A673 (cell line): ENCODE data around the gene TRPM2. TPM values are rescaled to one million over a fixed set of nuclear protein-coding genes. Genes with fewer than 3 reads are reported as not detected.

Experiments used
- BruUV-seq: library from RNA; stranded (reverse); fragments of 400-500 nt; replicated peaks from 2 replicates; lab custom pipeline; 2021; lab: Mats Ljungman, UMichigan
- CTCF ChIA-PET: fragments of 300-600 bp; sonication (Branson Sonifier 250); formaldehyde crosslinking; loops from one replicate; lab custom pipeline; 2022; ENCODE audit warnings: antibody characterized with exemption; lab: Charles Lee
- POLR2A ChIA-PET: fragments of 300-600 bp; sonication (Branson Sonifier 250); formaldehyde crosslinking; loops from one replicate; lab custom pipeline; 2022; ENCODE audit warnings: antibody characterized with exemption; ENCODE audit not compliant: low non-redundant PET; lab: Charles Lee
- DNase-seq: peaks from one replicate; pipeline ENCODE4 v3.0.0-alpha.2; 2015; ENCODE audit warnings: low spot score
- H3K27ac ChIP-seq: fragments of 200-600 bp; sonication (generic); 2 replicates; pipeline ENCODE4 v1.5.1; 2016; ENCODE audit warnings: mixed run types, low read depth, mild to moderate bottlenecking, mixed read lengths, antibody characterized with exemption, low read length; ENCODE audit not compliant: poor library complexity, severe bottlenecking
- H3K27me3 ChIP-seq: fragments of 200-600 bp; sonication (generic); replicated peaks from 2 replicates; pipeline ENCODE4 v1.6.1; 2017; ENCODE audit warnings: mixed run types, low read depth, mild to moderate bottlenecking, mixed read lengths, antibody characterized with exemption, low read length; ENCODE audit not compliant: insufficient read depth, poor library complexity
- H3K36me3 ChIP-seq: fragments of 200-600 bp; sonication (generic); 2 replicates; pipeline ENCODE4 v1.6.1; 2016; ENCODE audit warnings: mixed run types, mild to moderate bottlenecking, mixed read lengths, antibody characterized with exemption, low read length; ENCODE audit not compliant: insufficient read depth, poor library complexity, severe bottlenecking
- H3K4me1 ChIP-seq: fragments of 200-600 bp; sonication (generic); 2 replicates; pipeline ENCODE4 v1.6.1; 2017; ENCODE audit warnings: mixed run types, mild to moderate bottlenecking, mixed read lengths, antibody characterized with exemption, low read length; ENCODE audit not compliant: insufficient read depth, poor library complexity, severe bottlenecking
- H3K4me3 ChIP-seq: fragments of 200-600 bp; sonication (generic); 2 replicates; pipeline ENCODE4 v1.5.1; 2016; ENCODE audit warnings: low read depth, mixed run types, mild to moderate bottlenecking, mixed read lengths, low read length; ENCODE audit not compliant: poor library complexity, severe bottlenecking
- H3K9me3 ChIP-seq: fragments of 200-600 bp; sonication (generic); 2 replicates; pipeline ENCODE4 v1.6.1; 2016; ENCODE audit warnings: mixed run types, low read depth, mild to moderate bottlenecking, mixed read lengths, antibody characterized with exemption, low read length; ENCODE audit not compliant: poor library complexity, severe bottlenecking
- EZH2 ChIP-seq: fragments of 200-600 bp; sonication (generic); IDR thresholded peaks from 2 replicates; pipeline ENCODE4 v1.6.1; 2017; ENCODE audit warnings: borderline replicate concordance, low read depth, mild to moderate bottlenecking, mixed read lengths, antibody characterized with exemption, low read length; ENCODE audit not compliant: poor library complexity, severe bottlenecking
- intact Hi-C: fragments of 100-400 bp; cut with micrococcal nuclease; formaldehyde crosslinking; loops from one replicate; pipeline ENCODE4 v1.10.0; 2022; ENCODE audit not compliant: unreplicated experiment
- total RNA-seq: library from RNA; stranded (reverse); gene quantifications from 2 replicates; pipeline ENCODE4 v1.2.3, GENCODE V29; 2021
- TF ChIP-seq, protein P1 (sequence below): fragments of 300-800, 200-600 bp; sonication (generic); conservative IDR thresholded peaks from 2 replicates; pipeline ENCODE4 v1.5.1; 2017; ENCODE audit warnings: low read depth, mild to moderate bottlenecking, antibody characterized with exemption, low read length, moderate library complexity, mixed read lengths

TRPM2 gene
- total RNA-seq, 1 experiment from 2014 or later, result 0.21 TPM

DNA sequence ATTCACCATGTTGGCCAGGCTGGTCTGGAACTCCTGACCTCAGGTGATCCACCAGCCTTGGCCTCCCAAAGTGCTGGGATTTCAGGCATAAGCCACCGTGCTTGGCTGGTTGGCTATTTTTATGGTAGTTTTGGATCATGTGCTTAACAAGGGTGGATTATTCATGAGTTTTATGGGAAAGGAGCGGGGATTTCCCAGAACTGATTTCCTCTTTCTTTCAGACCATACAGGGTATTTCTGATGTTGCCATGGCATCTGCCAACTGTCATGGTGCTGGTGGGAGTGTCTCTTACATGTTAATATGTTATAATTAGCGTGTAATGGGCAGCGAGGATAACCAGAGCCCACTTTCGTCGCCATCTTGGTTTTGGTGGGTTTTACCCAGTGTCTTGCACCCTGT, 3.2 kb downstream of the TRPM2 start:
- Histone ChIP-seq H3K4me3 (no peak overlapping the region), H3K36me3 (no peaks in the 10 kb centered on the region), H3K27ac (no peak overlapping the region), H3K4me1 (peaks cover 8% of the 10 kb centered on the region), H3K27me3 (peaks cover 4% of the 10 kb centered on the region), H3K9me3 (no peaks in the 10 kb centered on the region)
- TF ChIP-seq EZH2, result no peak
- TF ChIP-seq, protein P1, sequence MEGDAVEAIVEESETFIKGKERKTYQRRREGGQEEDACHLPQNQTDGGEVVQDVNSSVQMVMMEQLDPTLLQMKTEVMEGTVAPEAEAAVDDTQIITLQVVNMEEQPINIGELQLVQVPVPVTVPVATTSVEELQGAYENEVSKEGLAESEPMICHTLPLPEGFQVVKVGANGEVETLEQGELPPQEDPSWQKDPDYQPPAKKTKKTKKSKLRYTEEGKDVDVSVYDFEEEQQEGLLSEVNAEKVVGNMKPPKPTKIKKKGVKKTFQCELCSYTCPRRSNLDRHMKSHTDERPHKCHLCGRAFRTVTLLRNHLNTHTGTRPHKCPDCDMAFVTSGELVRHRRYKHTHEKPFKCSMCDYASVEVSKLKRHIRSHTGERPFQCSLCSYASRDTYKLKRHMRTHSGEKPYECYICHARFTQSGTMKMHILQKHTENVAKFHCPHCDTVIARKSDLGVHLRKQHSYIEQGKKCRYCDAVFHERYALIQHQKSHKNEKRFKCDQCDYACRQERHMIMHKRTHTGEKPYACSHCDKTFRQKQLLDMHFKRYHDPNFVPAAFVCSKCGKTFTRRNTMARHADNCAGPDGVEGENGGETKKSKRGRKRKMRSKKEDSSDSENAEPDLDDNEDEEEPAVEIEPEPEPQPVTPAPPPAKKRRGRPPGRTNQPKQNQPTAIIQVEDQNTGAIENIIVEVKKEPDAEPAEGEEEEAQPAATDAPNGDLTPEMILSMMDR, result no peak
- CTCF ChIA-PET, result no interaction called here
- intact Hi-C loops, result loop anchor here (10.0 kb wide), 1 partner anchor 98 kb away; the partner anchor contains the start of gene LRRC3
- POLR2A ChIA-PET, result no interaction called here
- peak; percentile 39 for DNase-seq
- BruUV-seq, result no TSS peak

DNA sequence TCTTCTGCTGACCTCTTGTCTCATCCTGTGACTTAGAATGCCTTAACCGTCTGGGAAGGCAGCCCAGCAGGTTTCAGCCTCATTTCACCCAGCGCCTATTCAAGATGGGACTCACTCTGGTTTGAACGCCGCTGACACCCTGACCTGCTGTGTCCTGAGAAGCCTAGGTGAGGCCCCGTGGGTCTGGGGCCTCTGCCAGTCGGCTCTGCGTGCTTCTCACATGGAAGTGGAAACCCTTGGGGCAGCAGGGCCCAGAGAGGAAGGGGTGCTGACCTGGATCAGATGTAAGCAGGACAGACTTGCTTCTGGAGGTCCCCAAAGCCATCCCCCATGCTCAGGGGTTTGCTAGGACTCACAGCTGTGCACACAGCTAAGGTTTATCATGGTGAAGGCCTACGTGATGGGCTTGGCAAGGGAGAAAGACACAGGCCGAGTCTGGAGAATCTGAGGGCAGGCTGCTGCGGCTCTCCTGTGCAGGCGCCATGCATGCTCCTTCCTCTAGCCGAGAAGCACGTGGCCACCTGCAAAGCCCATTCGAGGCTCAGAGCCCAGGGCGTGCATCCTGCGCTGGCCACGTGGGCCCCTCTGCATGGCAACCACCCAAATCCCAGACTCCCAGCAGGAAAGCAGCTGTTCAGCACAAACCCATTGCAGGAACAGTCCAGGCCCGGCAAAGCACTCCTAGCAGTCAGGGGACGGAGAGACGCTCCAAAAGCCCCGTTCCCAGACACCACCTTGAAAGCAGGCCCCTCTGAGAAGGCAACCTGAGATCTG, 3.8 kb downstream of the TRPM2 start:
- POLR2A ChIA-PET, result no interaction called here
- no peak for TF ChIP-seq EZH2
- TF ChIP-seq, protein P1, result no peak
- CTCF ChIA-PET, result no interaction called here
- Histone ChIP-seq H3K36me3 (no peaks in the 10 kb centered on the region), H3K9me3 (no peaks in the 10 kb centered on the region), H3K27me3 (no peaks in the 10 kb centered on the region), H3K4me1 (peaks cover 8% of the 10 kb centered on the region), H3K27ac (no peak overlapping the region), H3K4me3 (no peak overlapping the region)
- DNase-seq, result no peak
- intact Hi-C loops, result loop anchor here (10.0 kb wide), 1 partner anchor 98 kb away; the partner anchor contains the start of gene LRRC3
- no TSS peak for BruUV-seq

DNA sequence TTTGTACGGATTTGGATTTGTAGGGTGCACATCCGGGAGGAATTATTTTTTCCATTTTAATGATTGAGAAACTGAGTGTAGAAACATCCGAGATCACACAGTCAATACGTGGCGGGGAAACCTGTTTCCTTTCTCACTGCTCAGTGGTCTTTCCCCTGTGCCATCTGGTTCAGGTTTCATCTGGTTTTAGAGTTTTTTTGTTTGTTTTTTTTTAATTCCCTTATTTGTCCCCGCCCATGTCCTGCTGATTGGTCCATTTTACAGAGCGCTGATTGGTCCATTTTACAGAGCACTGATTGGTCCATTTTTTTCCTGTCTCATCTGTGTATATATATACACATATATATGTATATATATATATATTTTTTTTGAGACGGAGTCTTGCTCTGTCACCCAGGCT, 6.0 kb downstream of the TRPM2 start:
- H3K27ac ChIP-seq, result no peak overlapping the region
- H3K27me3 ChIP-seq, result no peaks in the 10 kb centered on the region
- no peaks in the 10 kb centered on the region for H3K9me3 ChIP-seq
- POLR2A ChIA-PET, result no interaction called here
- CTCF ChIA-PET, result no interaction called here
- DNase-seq, result no peak
- no peaks in the 10 kb centered on the region for H3K36me3 ChIP-seq
- H3K4me3 ChIP-seq, result no peak overlapping the region
- H3K4me1 ChIP-seq, result peaks cover 8% of the 10 kb centered on the region
- TF ChIP-seq, protein P1, result no peak
- no peak for TF ChIP-seq EZH2
- intact Hi-C loops, result loop anchor here (10.0 kb wide), 1 partner anchor 95 kb away; the partner anchor contains the start of gene LRRC3
- BruUV-seq, result no TSS peak
